CD4-positive, alpha-beta T cell treated with Interleukin-17A for 1 hour (primary cell): ENCODE data around the gene RFC1.
"Not testable (repeated sequence)": the region's sequence is repeated elsewhere in the genome, so short reads cannot be mapped to it uniquely, and the experiment has no call there.

Experiments
- DNase-seq: peaks from one replicate; pipeline ENCODE4 v3.0.0-alpha.2; 2020

RFC1 gene

DNA sequence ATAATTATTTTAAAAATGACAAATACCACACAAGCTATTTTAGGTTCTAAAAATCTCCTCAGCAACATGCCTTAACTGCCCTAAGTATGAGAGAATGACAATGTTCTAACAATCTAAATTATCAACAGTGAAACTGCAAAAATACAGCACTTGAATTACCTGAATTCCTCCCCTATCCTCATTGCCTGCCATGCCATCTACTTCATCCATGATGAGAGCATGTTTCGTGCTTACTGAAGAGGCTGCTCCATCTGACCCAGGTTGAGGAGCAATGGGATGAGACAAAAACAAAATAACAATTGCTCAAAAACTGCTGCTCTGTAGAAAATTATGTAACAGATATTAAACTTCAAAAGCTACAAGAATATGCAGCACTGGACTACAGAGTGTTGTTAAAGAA, 63.3 kb downstream of the RFC1 start:
- no peak for DNase-seq

DNA sequence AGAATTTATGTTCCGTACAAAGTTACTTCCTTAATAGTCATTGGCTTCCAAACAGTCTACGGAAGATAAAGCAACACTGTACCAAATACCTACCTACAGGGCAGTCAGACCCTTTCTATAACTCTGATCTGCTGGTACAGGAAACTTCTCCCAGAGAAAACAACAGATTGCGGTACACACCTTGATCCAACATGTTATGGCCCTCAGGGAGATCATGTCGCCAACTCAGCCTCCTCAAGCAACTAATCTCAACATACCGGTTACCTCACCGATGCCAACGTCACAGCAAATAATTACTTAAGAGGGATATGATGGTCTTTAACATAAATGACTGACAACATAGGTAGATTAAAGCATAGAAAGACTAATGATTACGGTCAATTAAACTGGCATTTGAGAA, 70.4 kb downstream of the RFC1 start:
- no peak for DNase-seq

DNA sequence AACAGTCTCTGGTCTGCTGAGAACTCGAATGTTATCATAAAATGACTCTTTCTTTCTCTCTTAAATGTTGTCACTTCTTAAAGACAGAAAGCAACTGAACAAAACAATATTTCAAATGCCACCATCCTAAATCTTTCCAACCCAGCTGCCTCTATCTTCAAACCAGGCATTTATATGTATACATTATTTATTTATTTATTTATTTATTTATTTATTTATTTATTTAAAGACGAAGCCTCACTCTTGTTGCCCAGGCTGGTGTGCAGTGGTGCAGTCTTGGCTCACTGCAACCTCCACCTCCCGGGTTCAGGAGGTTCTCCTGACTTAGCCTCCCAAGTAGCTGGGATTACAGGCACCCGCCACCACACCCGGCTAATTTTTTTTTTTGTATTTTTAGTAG, 73.7 kb downstream of the RFC1 start:
- DNase-seq: not testable (repeated sequence)

DNA sequence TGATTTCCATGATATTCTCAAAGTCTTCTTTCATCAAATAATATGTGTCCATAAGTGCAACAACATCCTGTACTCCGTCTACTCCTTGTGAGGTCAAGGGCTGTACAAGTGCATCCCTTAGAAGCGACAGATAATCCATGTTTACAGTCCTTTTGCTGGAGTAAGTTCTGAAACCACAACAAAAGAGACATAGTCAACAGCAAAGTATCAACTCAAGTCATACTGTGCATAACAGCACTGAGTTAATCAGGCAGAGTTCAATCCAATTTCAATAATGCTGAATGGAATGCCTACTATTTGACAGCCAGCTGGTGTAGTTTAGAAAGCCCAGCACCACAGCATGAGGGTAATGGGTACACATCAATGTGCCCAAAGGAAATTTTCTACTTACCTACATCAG, 74.5 kb downstream of the RFC1 start:
- DNase-seq: no peak

DNA sequence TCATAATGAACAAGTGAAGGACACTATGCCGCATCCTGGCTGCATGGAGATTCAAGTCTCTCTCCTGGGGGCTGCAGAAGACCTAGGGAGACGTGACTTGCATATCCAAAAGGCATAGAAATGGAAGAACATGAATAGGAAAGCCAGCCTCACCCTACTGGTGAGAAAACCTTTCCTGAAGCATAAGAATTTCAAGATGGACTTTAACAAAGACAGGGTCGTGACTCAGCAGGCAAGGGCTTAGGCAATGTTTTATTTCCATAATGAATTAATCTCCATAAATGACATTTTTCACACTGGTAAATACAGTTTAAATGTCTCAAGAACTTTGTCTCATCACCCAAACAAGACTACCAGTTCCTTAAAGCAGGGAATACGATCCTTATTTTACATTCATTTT, 78.9 kb downstream of the RFC1 start:
- DNase-seq: no peak

DNA sequence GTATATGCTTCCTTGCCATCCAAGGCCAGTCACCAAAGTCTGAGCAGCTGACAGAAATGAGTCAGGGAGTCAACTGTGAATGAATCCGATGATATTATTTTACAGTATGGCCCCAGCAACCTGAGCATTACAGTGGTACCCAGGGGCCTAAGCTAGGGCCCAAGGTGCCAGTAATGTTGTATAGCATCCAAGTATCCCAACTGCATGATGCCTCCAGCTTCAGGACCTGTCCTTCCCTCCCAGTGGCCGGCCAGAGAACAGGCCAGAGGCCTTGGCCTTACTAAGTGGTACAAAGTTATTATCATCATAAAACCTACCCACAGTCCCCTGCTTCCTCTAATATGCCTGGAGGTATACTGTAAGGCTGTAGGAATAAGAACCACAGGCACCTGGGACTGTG, 79.9 kb downstream of the RFC1 start:
- no peak for DNase-seq

DNA sequence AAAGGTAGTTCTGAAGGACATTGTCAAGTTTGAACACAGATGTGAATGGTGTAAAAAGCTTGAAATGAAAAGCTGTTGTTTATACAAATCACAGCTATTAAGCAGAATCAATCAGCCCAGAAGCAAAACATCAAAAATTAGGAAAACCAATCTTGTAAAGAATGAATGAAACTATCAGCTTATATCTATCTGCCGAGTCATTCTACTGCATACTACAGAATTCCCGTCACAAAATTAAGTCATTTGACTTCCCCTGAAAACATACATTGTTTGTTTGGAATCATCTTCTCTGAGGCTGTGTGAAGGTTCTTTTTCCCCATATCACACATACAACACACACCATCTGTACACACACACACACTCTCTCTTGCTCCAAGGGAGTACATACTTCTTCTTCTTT, 80.3 kb downstream of the RFC1 start:
- DNase-seq: no peak

DNA sequence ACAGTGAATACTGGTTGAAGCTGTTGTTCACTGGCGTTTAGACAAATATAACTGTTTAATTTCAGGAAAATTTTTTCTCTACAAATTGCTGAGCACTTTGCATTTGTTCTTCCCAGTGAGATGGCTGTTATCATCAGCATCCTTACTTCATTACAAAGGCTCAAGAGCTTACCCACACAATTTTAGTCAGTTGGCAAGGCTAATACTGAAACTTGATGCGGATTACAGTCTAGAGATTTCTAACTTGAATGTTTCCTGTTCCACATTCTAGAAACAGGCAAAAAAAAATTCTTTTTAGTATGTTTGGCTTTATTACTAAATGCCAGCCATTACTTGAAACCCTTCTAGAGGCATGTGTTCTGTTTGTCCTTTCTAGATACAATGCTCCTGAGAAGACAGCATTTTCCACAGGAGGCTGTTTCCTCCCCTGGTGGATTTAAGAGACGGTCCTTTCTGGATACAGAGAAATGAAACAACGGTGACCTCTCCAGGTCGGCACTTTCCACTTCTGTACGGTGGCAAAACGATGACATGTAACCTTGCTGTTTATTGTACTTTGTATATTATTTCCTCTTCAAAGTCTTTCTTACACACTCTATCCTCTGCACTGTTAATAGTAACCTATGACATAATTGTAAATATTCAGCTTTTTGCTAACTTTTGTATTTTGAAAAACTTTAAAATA, 80.9 kb downstream of the RFC1 start:
- DNase-seq: no peak

DNA sequence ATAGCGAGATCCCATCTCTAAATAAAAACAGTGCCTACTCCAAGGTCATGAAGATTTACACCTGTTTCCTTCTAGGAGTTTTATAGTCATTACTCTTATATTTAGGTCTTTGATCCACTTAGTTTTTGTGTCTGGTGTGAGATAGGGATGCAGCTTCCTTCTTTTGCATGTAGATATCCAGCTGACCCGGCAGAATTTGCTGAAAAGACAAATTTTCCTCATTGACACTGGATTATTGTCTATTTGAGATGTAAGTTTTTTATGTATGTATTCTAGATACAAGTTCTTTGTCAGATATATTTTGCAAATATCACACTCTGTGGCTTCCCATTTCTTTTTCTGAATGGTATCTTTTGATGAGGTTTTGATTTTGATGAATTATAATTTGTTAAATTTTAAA, 85.4 kb downstream of the RFC1 start:
- no peak for DNase-seq

DNA sequence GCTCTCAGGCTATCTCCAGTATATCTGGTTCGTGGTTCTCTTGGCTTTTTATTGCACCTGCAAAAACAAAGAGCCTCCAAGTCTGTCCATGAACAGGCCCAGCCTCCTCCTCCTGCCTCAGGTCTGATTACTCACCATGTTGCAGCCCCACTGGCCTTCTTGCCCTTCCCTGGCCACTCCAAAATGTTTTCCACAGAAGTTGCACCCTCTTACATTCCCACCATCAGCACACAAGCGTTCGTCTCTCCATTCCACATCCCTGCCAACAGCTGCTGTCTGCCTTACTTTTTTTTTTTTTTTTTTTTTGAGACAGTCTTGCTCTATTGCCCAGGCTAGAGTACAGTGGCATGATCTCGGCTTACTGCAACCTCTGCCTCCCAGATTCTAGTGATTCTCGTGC, 86.7 kb downstream of the RFC1 start:
- DNase-seq: no peak

DNA sequence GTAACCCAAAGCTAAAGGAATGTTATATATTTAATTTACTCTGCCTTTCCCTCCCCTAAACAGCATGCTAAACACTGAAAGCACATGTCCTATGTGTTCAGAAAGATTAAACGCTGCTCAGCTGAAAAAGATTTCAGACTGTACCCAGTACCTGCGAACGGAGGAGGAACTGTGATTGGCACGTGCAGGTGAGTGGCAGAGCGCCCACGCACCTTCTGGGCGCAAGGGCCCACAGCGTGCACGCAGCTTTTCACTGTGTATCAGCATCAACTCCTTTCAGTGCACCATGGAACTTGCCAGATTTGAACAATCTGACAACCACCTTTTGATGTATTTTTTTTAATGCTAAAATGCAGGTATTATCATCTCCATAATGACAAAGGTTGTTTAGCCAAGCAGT, 87.7 kb downstream of the RFC1 start:
- no peak for DNase-seq

DNA sequence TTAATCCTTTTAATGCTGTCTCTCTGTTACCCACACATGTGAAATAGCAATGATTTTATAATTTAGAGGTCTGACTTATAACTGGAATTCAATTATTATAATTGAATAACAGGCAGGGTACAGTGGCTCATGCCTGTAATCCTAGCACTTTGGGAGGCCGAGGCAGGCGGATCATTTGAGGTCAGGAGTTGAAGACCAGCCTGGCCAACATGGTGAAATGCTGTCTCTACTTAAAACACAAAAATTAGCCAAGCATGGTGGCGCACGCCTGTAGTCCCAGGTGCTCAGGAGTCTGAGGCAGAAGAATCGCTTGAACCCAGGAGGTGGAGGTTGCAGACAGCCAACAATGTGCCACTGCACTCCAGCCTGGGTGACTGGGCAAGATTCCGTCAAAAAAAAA, 88.5 kb downstream of the RFC1 start:
- not testable (repeated sequence) for DNase-seq

DNA sequence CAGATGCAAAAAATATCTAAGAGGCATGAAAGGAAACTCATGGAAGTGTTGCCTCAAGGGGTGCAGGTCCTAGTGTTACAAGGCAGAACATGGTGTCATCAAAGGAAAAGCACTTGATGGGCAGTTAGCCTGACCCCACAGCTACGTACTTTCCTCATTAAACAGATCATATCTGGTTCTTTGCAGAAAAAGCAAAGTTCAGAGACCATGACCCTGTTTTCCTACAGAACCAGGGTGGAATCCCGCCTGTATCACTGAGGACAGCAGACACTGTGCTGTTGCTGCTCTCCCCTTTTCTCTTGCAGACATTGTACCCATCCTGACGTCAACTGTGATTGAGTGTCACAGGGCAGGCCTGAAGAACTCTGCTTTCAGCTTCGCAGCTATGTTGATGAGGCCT, 91.7 kb downstream of the RFC1 start:
- DNase-seq: no peak

DNA sequence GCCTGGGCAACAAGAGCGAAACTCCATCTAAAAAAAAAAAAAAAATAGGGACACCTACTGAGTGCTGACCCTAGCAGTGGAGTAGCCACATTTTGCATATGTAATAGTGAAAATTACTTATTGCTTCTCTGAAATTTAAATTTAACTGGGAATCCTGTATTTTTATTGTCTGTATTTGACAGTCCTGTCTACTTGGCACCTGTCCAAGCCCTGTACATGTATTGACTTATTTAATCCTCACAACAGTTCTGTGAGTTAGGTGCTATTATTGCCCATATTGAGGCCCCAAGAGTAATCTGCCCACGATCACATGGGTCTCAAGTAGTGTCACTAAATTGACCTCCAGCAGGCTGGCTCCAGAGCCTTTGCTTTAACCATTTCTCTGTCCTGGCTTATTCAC, 102.3 kb downstream of the RFC1 start:
- DNase-seq: no peak

DNA sequence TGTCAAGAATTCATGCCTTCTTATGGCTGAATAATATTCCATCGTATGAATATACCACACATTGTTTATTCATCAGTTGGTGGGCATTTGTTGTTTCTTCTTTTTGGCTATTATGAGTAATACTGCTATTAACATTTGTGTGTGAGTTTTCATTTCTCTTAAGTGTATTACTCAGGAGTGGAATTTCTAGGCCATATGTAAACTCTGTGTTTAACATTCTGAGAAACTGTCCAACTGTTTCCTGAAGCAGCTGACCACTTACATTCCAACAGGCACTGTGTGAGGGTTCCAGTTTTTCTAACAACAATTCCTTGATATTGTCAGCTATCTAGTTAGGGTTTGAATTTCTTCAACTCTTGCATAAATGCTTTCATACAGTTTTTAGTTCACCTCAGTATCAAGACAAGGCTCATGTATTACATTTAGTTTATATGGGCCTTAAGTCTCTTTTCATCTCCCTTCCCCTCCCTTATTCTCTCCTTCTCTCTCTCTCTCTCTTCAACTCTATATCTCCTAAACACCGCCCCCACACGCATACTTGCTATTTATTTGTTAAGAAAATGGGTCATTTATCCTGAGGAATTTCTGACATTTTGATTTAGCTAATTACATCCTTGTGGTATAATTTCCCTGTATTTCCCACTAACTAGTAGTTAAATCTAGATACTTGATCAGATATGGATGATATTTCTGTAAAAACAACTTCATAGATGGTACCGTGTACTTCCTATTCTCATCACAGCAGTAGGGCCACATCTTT, 106.4 kb downstream of the RFC1 start:
- DNase-seq: no peak

DNA sequence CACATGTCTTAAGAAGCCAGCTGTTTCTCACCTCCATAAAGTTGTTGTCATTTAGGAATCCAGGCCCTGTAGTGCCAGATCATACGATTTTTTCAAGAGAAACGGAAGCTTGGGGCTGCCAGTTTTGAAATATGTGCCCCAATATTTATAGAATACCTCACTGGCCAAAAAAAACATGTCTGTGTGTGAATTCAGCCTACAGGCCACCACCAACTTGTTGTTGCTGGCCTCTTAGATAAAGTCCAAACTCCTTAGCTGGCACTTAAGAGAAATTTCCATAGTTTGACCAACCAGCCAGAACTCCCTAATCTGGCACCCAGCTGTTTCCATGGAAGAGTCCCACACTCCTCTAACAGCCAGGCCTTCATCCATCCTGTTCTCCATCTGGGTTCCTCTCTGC, 109.7 kb downstream of the RFC1 start:
- DNase-seq: no peak

DNA sequence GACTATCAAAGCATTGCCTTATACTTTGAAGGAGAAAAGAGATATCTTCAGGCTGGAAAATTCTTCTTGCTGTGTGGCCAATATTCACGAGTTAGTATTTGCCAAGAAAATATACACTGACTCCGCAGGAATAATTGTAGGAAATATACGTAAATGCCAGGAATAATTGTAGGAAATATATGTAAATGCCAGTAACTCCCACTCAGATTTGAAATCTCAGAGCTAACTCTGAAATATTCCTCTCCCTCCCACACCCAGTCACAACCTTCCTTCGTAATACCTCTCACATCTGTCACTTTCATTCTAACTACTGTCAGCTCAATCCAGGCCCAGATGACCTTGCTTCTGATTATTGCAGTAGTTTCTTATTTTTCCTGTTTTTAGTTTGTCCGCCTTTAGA, 110.3 kb downstream of the RFC1 start:
- DNase-seq: no peak

DNA sequence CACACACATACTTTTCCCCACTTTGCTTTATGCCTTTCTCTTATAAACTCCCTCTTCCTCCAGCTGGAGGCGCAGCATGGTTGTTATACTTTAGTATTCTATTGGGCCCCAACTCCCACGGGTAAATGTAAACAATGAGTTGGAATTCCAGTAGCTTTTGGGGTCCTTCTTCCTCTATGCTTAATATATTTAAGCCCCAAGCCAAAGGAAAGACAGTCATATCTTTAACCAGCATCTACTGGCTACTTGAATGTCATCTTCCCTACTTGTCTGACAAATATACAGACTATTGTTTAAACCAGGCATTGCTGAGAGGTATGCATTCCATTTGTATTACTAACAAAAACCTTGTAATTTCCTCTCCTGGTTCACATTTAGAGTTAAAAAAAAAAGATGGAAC, 110.9 kb downstream of the RFC1 start:
- no peak for DNase-seq

DNA sequence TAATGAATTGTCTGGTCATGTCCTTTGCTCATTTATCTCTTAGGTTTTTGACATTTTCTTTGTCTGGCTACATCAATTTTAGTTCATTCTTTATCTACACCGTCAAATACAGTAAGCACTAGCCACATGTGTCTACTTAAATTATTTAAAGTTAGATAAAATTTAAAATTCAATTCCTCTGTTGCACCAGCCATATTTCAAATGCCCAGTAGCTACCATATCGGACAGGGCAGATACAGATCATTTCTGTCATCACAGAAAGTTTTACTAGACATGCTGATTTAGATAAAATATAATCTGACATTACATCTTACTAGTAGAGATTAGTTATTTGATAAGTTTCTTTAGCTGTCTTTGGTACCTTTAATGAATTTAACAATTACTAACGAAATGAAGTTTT, 122.7 kb downstream of the RFC1 start:
- DNase-seq: no peak
